H9 (cell line): ENCODE measurements around the gene KIAA0513. TPM values are rescaled to one million over a fixed set of nuclear protein-coding genes. Genes with fewer than 3 reads are reported as not detected.

Experiments used
- DNase-seq: peaks from one replicate; pipeline ENCODE4 v3.0.0-alpha.2; 2017
- H2AFZ ChIP-seq: one replicate; pipeline ENCODE4 v1.6.1; 2013; ENCODE audit warnings: mild to moderate bottlenecking, low read length, control low read depth, moderate library complexity
- H2AK5ac ChIP-seq: 2 replicates; pipeline ENCODE4 v1.6.1; 2013; ENCODE audit warnings: low read length, control low read depth, mixed read lengths; ENCODE audit not compliant: insufficient read length
- H2BK120ac ChIP-seq: one replicate; pipeline ENCODE4 v1.6.1; 2013; ENCODE audit warnings: low read depth, mild to moderate bottlenecking, low read length, control low read depth, inconsistent platforms; ENCODE audit not compliant: poor library complexity, severe bottlenecking
- H2BK12ac ChIP-seq: 2 replicates; pipeline ENCODE4 v1.6.1; 2013; ENCODE audit warnings: low read length, control low read depth, mixed read lengths, low read depth; ENCODE audit not compliant: insufficient read length
- H2BK15ac ChIP-seq: 2 replicates; pipeline ENCODE4 v1.6.1; 2013; ENCODE audit warnings: low read depth, low read length, control low read depth
- H2BK20ac ChIP-seq: one replicate; pipeline ENCODE4 v1.6.1; 2013; ENCODE audit warnings: low read depth, mild to moderate bottlenecking, low read length, control low read depth, inconsistent platforms; ENCODE audit not compliant: poor library complexity, severe bottlenecking
- H2BK5ac ChIP-seq: 2 replicates; pipeline ENCODE4 v1.6.1; 2013; ENCODE audit warnings: low read length, control low read depth, mixed read lengths; ENCODE audit not compliant: insufficient read length
- H3K14ac ChIP-seq: 2 replicates; pipeline ENCODE4 v1.6.1; 2013; ENCODE audit warnings: low read length, control low read depth; ENCODE audit not compliant: insufficient read depth
- H3K18ac ChIP-seq: 2 replicates; pipeline ENCODE4 v1.6.1; 2013; ENCODE audit warnings: low read depth, mild to moderate bottlenecking, mixed read lengths, low read length, control low read depth; ENCODE audit not compliant: insufficient read length
- H3K23ac ChIP-seq: 2 replicates; pipeline ENCODE4 v1.6.1; 2013; ENCODE audit warnings: low read length, control low read depth, mixed read lengths, low read depth; ENCODE audit not compliant: insufficient read length
- H3K23me2 ChIP-seq: 2 replicates; pipeline ENCODE4 v1.6.1; 2013; ENCODE audit warnings: low read depth, mild to moderate bottlenecking, mixed read lengths, low read length, control low read depth; ENCODE audit not compliant: insufficient read length, poor library complexity, severe bottlenecking
- H3K27ac ChIP-seq: 2 replicates; pipeline ENCODE4 v1.5.1; 2013; ENCODE audit warnings: low read length, control low read depth, mixed read lengths, low read depth; ENCODE audit not compliant: insufficient read length
- H3K27me3 ChIP-seq: 2 replicates; pipeline ENCODE4 v1.6.1; 2013; ENCODE audit warnings: low read length, control low read depth, inconsistent platforms; ENCODE audit not compliant: insufficient read depth
- H3K4ac ChIP-seq: 2 replicates; pipeline ENCODE4 v1.6.1; 2013; ENCODE audit warnings: low read depth, mild to moderate bottlenecking, control low read depth, inconsistent platforms, low read length, moderate library complexity
- H3K4me1 ChIP-seq: 2 replicates; pipeline ENCODE4 v1.6.1; 2013; ENCODE audit warnings: low read length, control low read depth, inconsistent platforms; ENCODE audit not compliant: insufficient read depth
- H3K4me2 ChIP-seq: 2 replicates; pipeline ENCODE4 v1.6.1; 2013; ENCODE audit warnings: low read length, control low read depth, mixed read lengths; ENCODE audit not compliant: insufficient read length, insufficient read depth
- H3K56ac ChIP-seq: 2 replicates; pipeline ENCODE4 v1.6.1; 2013; ENCODE audit warnings: low read depth, mild to moderate bottlenecking, mixed read lengths, low read length, control low read depth; ENCODE audit not compliant: insufficient read length
- H3K79me1 ChIP-seq: 2 replicates; pipeline ENCODE4 v1.6.1; 2013; ENCODE audit warnings: low read depth, mild to moderate bottlenecking, moderate library complexity, low read length, control low read depth, inconsistent platforms; ENCODE audit not compliant: insufficient read depth, poor library complexity, severe bottlenecking
- H3K79me2 ChIP-seq: 2 replicates; pipeline ENCODE4 v1.6.1; 2013; ENCODE audit warnings: low read length, control low read depth, inconsistent platforms; ENCODE audit not compliant: insufficient read depth
- H3K9ac ChIP-seq: 2 replicates; pipeline ENCODE4 v1.6.1; 2013; ENCODE audit warnings: low read length, control low read depth, mixed read lengths; ENCODE audit not compliant: insufficient read length; ENCODE audit errors: extremely low read depth
- H3K9me3 ChIP-seq: one replicate; pipeline ENCODE4 v1.6.1; 2013; ENCODE audit warnings: low read depth, low read length, inconsistent platforms; ENCODE audit not compliant: control insufficient read depth
- H3T11ph ChIP-seq: one replicate; pipeline ENCODE4 v1.6.1; 2013; ENCODE audit warnings: mild to moderate bottlenecking, low read length, control low read depth, inconsistent platforms
- H4K20me1 ChIP-seq: one replicate; pipeline ENCODE4 v1.6.1; 2013; ENCODE audit not compliant: control insufficient read depth, insufficient read length, insufficient read depth
- H4K5ac ChIP-seq: 2 replicates; pipeline ENCODE4 v1.6.1; 2013; ENCODE audit warnings: low read depth, mild to moderate bottlenecking, mixed read lengths, low read length, control low read depth; ENCODE audit not compliant: insufficient read length
- H4K8ac ChIP-seq: replicated peaks from 2 replicates; pipeline ENCODE4 v1.6.1; 2013; ENCODE audit warnings: low read length, control low read depth, mixed read lengths, low read depth; ENCODE audit not compliant: insufficient read length
- H4K91ac ChIP-seq: 2 replicates; pipeline ENCODE4 v1.6.1; 2013; ENCODE audit warnings: low read depth, mild to moderate bottlenecking, moderate library complexity, mixed read lengths, low read length, control low read depth; ENCODE audit not compliant: insufficient read length
- H3K27ac Mint-ChIP-seq, 3 experiments: 2 replicates in 2 of 3; 3 replicates in 1 of 3; pipeline ENCODE4 v1.8.0; 2020 to 2021; ENCODE audit warnings: mixed read lengths in 3 of 3, mild to moderate bottlenecking in 1 of 3, moderate library complexity in 1 of 3
- H3K27me3 Mint-ChIP-seq: 2 replicates; pipeline ENCODE4 v1.8.0; 2021; ENCODE audit warnings: low read depth, mild to moderate bottlenecking, moderate library complexity, mixed read lengths
- H3K36me3 Mint-ChIP-seq, 3 experiments: 2 replicates in 2 of 3; 3 replicates in 1 of 3; pipeline ENCODE4 v1.8.0; 2020 to 2021; ENCODE audit warnings: low read depth in 3 of 3, mixed read lengths in 3 of 3; ENCODE audit not compliant: insufficient read depth in 1 of 3
- H3K4me1 Mint-ChIP-seq, 2 experiments: 2 replicates each; pipeline ENCODE4 v1.8.0; 2020; ENCODE audit warnings: mixed read lengths in 2 of 2
- H3K4me3 Mint-ChIP-seq, 2 experiments: 2 replicates in 1 of 2; 3 replicates in 1 of 2; pipeline ENCODE4 v1.8.0; 2020 to 2021; ENCODE audit warnings: mild to moderate bottlenecking in 2 of 2, mixed read lengths in 2 of 2, moderate library complexity in 1 of 2
- H3K9me3 Mint-ChIP-seq, 2 experiments: 2 replicates in 1 of 2; 3 replicates in 1 of 2; pipeline ENCODE4 v1.8.0; 2020; ENCODE audit warnings: mild to moderate bottlenecking in 2 of 2, mixed read lengths in 2 of 2, moderate library complexity in 1 of 2
- CTCF ChIP-seq: fragments of 200-600 bp; sonication (generic); conservative IDR thresholded peaks from 3 replicates; pipeline ENCODE4 v1.8.0; 2021; ENCODE audit warnings: antibody characterized with exemption, mild to moderate bottlenecking
- WGBS: extraction: QIAGEN DNeasy Blood & Tissue Kit; methylation state at CpG from one replicate; pipeline ENCODE4 v1.1.7; 2013; ENCODE audit warnings: missing lambda C conversion rate, low lambda C conversion rate, mixed read lengths; ENCODE audit not compliant: insufficient read length; ENCODE audit errors: extremely low coverage; 5-methylcytosine and 5-hydroxymethylcytosine counted together
- total RNA-seq: library from RNA; stranded (reverse); gene quantifications from 2 replicates; pipeline ENCODE4 v1.2.1, GENCODE V29; 2021

The KIAA0513 gene
- total RNA-seq, 1 experiment from 2014 or later, result 4.7 TPM

GRCh38 chr16:85117418-85117817 lies 89.8 kb downstream of the KIAA0513 start:
- H2AFZ ChIP-seq, result no peak overlapping the region
- no peak overlapping the region for H4K91ac ChIP-seq
- H3K79me1 ChIP-seq, result no peaks in the 10 kb centered on the region
- WGBS, result no CpG with 5 or more reads among the region's 12 CpGs
- peaks cover 14% of the 10 kb centered on the region for H3K27me3 Mint-ChIP-seq
- H3K4me3 Mint-ChIP-seq, result no peak overlapping the region
- H3T11ph ChIP-seq, result no peak overlapping the region
- peaks cover 15 to 24% of the 10 kb centered on the region in 2 experiments for H3K4me1 Mint-ChIP-seq
- no peak overlapping the region for H2BK120ac ChIP-seq
- no peak overlapping the region for H2BK20ac ChIP-seq
- no peak overlapping the region for H3K4me2 ChIP-seq
- H3K27ac ChIP-seq, result no peak overlapping the region
- H3K27me3 ChIP-seq, result no peaks in the 10 kb centered on the region
- H2BK5ac ChIP-seq, result no peak overlapping the region
- no peaks in the 10 kb centered on the region for H3K9me3 ChIP-seq
- DNase-seq, result no peak
- no peak overlapping the region for H2AK5ac ChIP-seq
- H3K23ac ChIP-seq, result no peak overlapping the region
- H4K8ac ChIP-seq, result no peak overlapping the region
- no peak overlapping the region for H4K5ac ChIP-seq
- no peaks in the 10 kb centered on the region for H4K20me1 ChIP-seq
- no peaks in the 10 kb centered on the region; a peak in 3 of 5 replicates for H3K9me3 Mint-ChIP-seq
- no peaks in the 10 kb centered on the region for H3K36me3 Mint-ChIP-seq
- no peak overlapping the region for H3K9ac ChIP-seq
- H3K56ac ChIP-seq, result no peak overlapping the region
- H2BK12ac ChIP-seq, result no peak overlapping the region
- H3K27ac Mint-ChIP-seq, result no peak overlapping the region
- no peak overlapping the region for H2BK15ac ChIP-seq
- no peak overlapping the region for H3K14ac ChIP-seq
- no peak overlapping the region for H3K18ac ChIP-seq
- no peak overlapping the region for H3K4ac ChIP-seq
- no peaks in the 10 kb centered on the region for H3K4me1 ChIP-seq
- no peaks in the 10 kb centered on the region for H3K79me2 ChIP-seq
- no peaks in the 10 kb centered on the region for H3K23me2 ChIP-seq
- TF ChIP-seq CTCF, result no peak
